PC-9 (cell line): ENCODE measurements around the gene BCO1.

Experiments used
- CTCF ChIP-seq: fragments of 200-600 bp; sonication (generic); conservative IDR thresholded peaks from 2 replicates; pipeline ENCODE4 v1.6.1; 2017; ENCODE audit warnings: mixed run types, antibody characterized with exemption, mild to moderate bottlenecking, moderate library complexity
- EZH2 ChIP-seq: fragments of 200-600 bp; sonication (generic); IDR thresholded peaks from 2 replicates; pipeline ENCODE4 v1.8.0; 2017; ENCODE audit warnings: antibody characterized with exemption, low read depth

- no peak for TF ChIP-seq CTCF
- TF ChIP-seq EZH2, result no peak
Measured at GRCh38 chr16:81316176-81316496, 77.6 kb downstream of the BCO1 start.
